Prostate gland (tissue), 2 donors: ENCODE results near the gene TRMT112.

ENCODE experiments used
- POLR2A ChIP-seq: fragments of 450-650 bp; IDR thresholded peaks from one replicate; pipeline ENCODE4 v1.6.1; 2016; ENCODE audit warnings: antibody characterized with exemption, mild to moderate bottlenecking
- POLR2AphosphoS5 ChIP-seq: sonication (generic); formaldehyde crosslinking; IDR thresholded peaks from one replicate; pipeline ENCODE4 v1.6.1; 2017; ENCODE audit warnings: antibody characterized with exemption
- TF ChIP-seq, protein P1 (sequence below), 4 experiments: fragments of 200-600 bp in 2 of 4; fragments of 450-650 bp in 2 of 4; sonication (generic) in 2 of 4; IDR thresholded peaks; 1 replicate in 3 of 4; 2 replicates in 1 of 4; pipeline ENCODE4 v1.5.1; 2016 to 2019; ENCODE audit warnings: antibody characterized with exemption in 4 of 4, mild to moderate bottlenecking in 2 of 4, moderate library complexity in 2 of 4

DNA sequence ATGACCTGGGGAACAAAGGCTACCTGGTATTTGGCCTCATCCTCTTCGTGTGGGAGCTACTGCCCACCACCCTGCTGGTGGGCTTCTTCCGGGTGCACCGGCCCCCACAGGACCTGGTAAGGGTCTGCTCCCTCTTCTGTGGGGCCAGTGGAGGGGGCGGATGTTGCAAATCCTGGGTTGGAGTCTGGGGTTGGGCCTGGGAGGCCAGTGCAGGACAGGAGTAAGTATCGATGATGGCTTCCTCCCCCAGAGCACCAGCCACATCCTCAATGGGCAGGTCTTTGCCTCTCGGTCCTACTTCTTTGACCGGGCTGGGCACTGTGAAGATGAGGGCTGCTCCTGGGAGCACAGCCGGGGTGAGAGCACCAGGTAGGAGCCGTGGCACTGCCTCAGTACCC, 29.0 kb downstream of the TRMT112 start:
- TF ChIP-seq POLR2A (no peak), POLR2AphosphoS5 (no peak)
- TF ChIP-seq, protein P1, sequence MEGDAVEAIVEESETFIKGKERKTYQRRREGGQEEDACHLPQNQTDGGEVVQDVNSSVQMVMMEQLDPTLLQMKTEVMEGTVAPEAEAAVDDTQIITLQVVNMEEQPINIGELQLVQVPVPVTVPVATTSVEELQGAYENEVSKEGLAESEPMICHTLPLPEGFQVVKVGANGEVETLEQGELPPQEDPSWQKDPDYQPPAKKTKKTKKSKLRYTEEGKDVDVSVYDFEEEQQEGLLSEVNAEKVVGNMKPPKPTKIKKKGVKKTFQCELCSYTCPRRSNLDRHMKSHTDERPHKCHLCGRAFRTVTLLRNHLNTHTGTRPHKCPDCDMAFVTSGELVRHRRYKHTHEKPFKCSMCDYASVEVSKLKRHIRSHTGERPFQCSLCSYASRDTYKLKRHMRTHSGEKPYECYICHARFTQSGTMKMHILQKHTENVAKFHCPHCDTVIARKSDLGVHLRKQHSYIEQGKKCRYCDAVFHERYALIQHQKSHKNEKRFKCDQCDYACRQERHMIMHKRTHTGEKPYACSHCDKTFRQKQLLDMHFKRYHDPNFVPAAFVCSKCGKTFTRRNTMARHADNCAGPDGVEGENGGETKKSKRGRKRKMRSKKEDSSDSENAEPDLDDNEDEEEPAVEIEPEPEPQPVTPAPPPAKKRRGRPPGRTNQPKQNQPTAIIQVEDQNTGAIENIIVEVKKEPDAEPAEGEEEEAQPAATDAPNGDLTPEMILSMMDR (IDR thresholded peaks at IDR 0.05): no peak
